K562 (cell line): ENCODE data around the gene FEN1. TPM values are rescaled to one million over a fixed set of nuclear protein-coding genes. Genes with fewer than 3 reads are reported as not detected.
A peak's percentile ranks its signal among the peaks of the same experiment; 100 is the strongest.

Source experiments
- CAMTA2 ChIP-seq: fragments of 250-450 bp; sonication (Bioruptor Pico); conservative IDR thresholded peaks from 2 replicates; pipeline ENCODE4 v1.5.1; 2022
- E2F6 ChIP-seq, 2 experiments: IDR thresholded peaks; 2 replicates each; pipeline ENCODE4 v1.6.1; 2011; ENCODE audit warnings: borderline replicate concordance in 1 of 2, control low read depth in 1 of 2, low read depth in 1 of 2, low read length in 1 of 2, mild to moderate bottlenecking in 1 of 2, mixed read lengths in 1 of 2, moderate library complexity in 1 of 2; ENCODE audit not compliant: insufficient read depth in 1 of 2, insufficient read length in 1 of 2, poor library complexity in 1 of 2, severe bottlenecking in 1 of 2; ENCODE audit errors: extremely low read depth in 1 of 2
- HEY1 ChIP-seq: fragments of 250-450 bp; sonication (Bioruptor Pico); IDR thresholded peaks from 2 replicates; pipeline ENCODE4 v1.5.0; 2020; ENCODE audit warnings: mild to moderate bottlenecking, moderate library complexity, borderline replicate concordance
- HMG20B ChIP-seq: fragments of 250-450 bp; sonication (Bioruptor Pico); IDR thresholded peaks from 2 replicates; pipeline ENCODE4 v1.5.0; 2021; ENCODE audit warnings: mild to moderate bottlenecking
- HSF4 ChIP-seq: fragments of 250-450 bp; sonication (Bioruptor Pico); IDR thresholded peaks from 2 replicates; pipeline ENCODE4 v2.1.2; 2022; ENCODE audit warnings: mild to moderate bottlenecking, moderate library complexity, borderline replicate concordance
- KDM1A ChIP-seq, 2 experiments: fragments of 450-650 bp; IDR thresholded peaks; 2 replicates each; pipeline ENCODE4 v1.6.1; 2016; ENCODE audit warnings: mild to moderate bottlenecking in 2 of 2
- KLF13 ChIP-seq: fragments of 450-650 bp; IDR thresholded peaks from 2 replicates; pipeline ENCODE4 v1.6.1; 2016; ENCODE audit warnings: missing genetic modification characterization, low read depth, mild to moderate bottlenecking, missing compliant biosample characterization, moderate library complexity, borderline replicate concordance
- POLR2AphosphoS5 ChIP-seq: IDR thresholded peaks from 2 replicates; pipeline ENCODE4 v1.6.1; 2011; ENCODE audit warnings: mild to moderate bottlenecking, low read depth, low read length, moderate library complexity; ENCODE audit not compliant: control insufficient read depth, insufficient read depth
- RNF219 ChIP-seq: fragments of 250-450 bp; sonication (Bioruptor Pico); IDR thresholded peaks from 2 replicates; pipeline ENCODE4 v1.5.0; 2022; ENCODE audit warnings: mild to moderate bottlenecking
- SMARCA5 ChIP-seq: fragments of 450-650 bp; IDR thresholded peaks from 2 replicates; pipeline ENCODE4 v1.6.1; 2016
- TEAD2 ChIP-seq: fragments of 450-650 bp; IDR thresholded peaks from 2 replicates; pipeline ENCODE4 v1.6.1; 2016; ENCODE audit warnings: missing genetic modification characterization, control low read depth, missing compliant biosample characterization
- ZFP91 ChIP-seq: sonication (generic); formaldehyde crosslinking; IDR thresholded peaks from 2 replicates; pipeline ENCODE4 v1.8.0; 2022; ENCODE audit warnings: mild to moderate bottlenecking, missing genetic modification reagents
- ZNF408 ChIP-seq: fragments of 250-450 bp; sonication (Bioruptor Pico); IDR thresholded peaks from 2 replicates; pipeline ENCODE4 v1.4.0; 2020; ENCODE audit warnings: low read depth, mild to moderate bottlenecking, moderate library complexity
- ZNF584 ChIP-seq: fragments of 200-800 bp; sonication (Bioruptor generic); IDR thresholded peaks from 2 replicates; pipeline ENCODE4 v1.6.1; 2016; ENCODE audit warnings: low read depth, mild to moderate bottlenecking, missing genetic modification characterization, missing compliant biosample characterization
- polyA plus RNA-seq, 8 experiments: library from polyadenylated mRNA; depleted of rRNA in 4 of 8; stranded (reverse) in 5 of 8; unstranded in 3 of 8; fragments of >200 nt; fragmentation: Nextera tagmentation in 2 of 8; fragmentation: Illumina TruSeq in 1 of 8; extraction: Ambion mirVana in 2 of 8; extraction: Trizol in 1 of 8; gene quantifications; 2 replicates each; pipeline versions ENCODE4 v1.2.1 to v1.2.3, GENCODE V29; 2011 to 2014; ENCODE audit warnings: inconsistent platforms in 1 of 8, missing spikeins in 1 of 8
- total RNA-seq, 7 experiments: library from RNA; depleted of rRNA in 6 of 7; stranded (reverse); fragments of >200 nt in 6 of 7; fragmentation: Illumina TruSeq in 2 of 7; extraction: Trizol in 2 of 7; gene quantifications; 2 replicates each; pipeline versions ENCODE4 v1.2.1 to v1.2.3, GENCODE V29; 2011 to 2021; ENCODE audit warnings: low replicate concordance in 1 of 7

Gene FEN1
- total and polyA plus RNA-seq, 9 of the 15 experiments (the other 6 are each of a cell fraction or from before 2014, with no cell fraction given) = 58.1 to 156 (median 137) TPM

- TF ChIP-seq ZNF584 (CRISPR knock-in tag) (peak; percentile 64; the same call in 1 of the 2 replicates), HEY1 (peak; percentile 56; the same call in 1 of the 2 replicates), ZFP91 (CRISPR knock-in tag) (no peak), SMARCA5 (peak; percentile 67; the same call in 1 of the 2 replicates), KDM1A (IDR thresholded peaks at IDR 0.05) (no peak; a peak in 1 of 4 replicates), POLR2AphosphoS5 (peak; percentile 82), RNF219 (CRISPR knock-in tag) (peak; percentile 52; the same call in 1 of the 2 replicates), HMG20B (CRISPR knock-in tag) (no peak), CAMTA2 (CRISPR knock-in tag) (no peak), E2F6 (IDR thresholded peaks at IDR 0.05; ENCODE audit: borderline replicate concordance in 1 of 2, extremely low read depth in 1 of 2, insufficient read depth in 1 of 2, insufficient read length in 1 of 2, low read depth in 1 of 2, low read length in 1 of 2, poor library complexity in 1 of 2, severe bottlenecking in 1 of 2) (peak; percentile 9 to 29), KLF13 (tag) (peak; percentile 42; the same call in 1 of the 2 replicates), ZNF408 (no peak), TEAD2 (no peak), HSF4 (CRISPR knock-in tag) (peak; percentile 9; the same call in 1 of the 2 replicates)
Observed at GRCh38 chr11:61834278-61835048, 41.8 kb downstream of the FEN1 start (continued).
